Stimulated activated CD4-positive, alpha-beta T cell treated with anti-CD3 and anti-CD28 coated beads, Interleukin-1b, Interleukin-23, amount 100 ng/mL, for 1 hour (primary cell): ENCODE measurements around the gene ZNF319.

Source experiments
- DNase-seq, 2 donors: peaks; one replicate each; pipeline ENCODE4 v3.0.0-alpha.2; 2020; ENCODE audit warnings: low read depth in 2 of 2

Gene ZNF319

GRCh38 chr16:58037365-58038057 is 37.0 kb upstream of the ZNF319 start:
- DNase-seq, result no peak

GRCh38 chr16:58036943-58037342 is 36.5 kb upstream of the ZNF319 start:
- DNase-seq, result no peak

GRCh38 chr16:58035356-58036170 is 35.1 kb upstream of the ZNF319 start:
- no peak for DNase-seq

DNA sequence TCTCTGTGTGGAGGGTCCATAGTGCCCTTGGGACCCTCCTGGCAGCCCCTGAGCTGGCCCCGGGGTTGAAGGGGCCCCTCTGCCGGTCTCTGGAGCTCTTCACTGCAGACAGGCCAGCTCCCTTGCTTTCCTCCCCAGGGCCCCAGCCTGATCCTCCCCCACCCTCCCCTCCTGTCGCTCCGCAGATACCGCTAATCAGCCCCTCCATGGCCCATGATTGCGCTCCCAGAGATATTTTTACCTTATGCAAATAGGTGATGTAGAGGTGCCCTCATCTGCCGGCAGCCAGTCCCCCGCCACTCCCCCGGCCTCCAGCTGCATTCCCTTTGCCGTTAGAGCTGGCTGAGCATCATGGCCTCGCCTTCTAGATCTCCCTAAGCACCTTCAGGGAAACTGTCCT is 34.3 kb upstream of the ZNF319 start:
- DNase-seq, result no peak

GRCh38 chr16:58034128-58034685 is 33.7 kb upstream of the ZNF319 start:
- no peak for DNase-seq

DNA sequence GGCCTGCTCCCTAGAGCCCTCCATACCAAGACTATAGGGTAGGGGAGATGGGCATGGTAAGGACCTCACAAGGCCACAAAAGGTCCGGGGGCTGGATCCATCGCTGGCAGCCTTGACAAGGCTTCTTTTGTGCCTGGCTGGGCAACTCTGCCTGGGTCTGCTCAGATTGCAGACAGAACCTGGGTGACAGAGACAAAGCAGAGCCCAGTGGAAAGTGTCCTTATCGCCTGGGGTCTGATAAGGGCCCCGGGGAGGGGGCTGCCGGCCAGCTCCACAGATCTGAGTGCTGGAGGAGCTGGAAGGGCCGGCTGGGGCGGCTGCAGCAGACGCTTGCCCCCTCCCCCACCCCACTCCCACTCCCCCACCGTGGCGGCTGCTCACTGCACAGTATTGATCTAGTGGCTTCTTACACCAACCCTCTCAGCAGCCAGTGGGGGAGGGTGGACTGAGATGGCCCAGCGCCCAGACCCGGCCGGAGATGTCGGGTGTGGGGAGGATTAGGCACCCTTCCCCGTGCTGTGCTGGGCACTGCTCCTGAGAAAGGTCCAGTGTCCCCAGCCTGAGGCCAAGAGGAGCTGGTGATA is 32.3 kb upstream of the ZNF319 start:
- DNase-seq, result no peak

- no peak for DNase-seq
Measured at GRCh38 chr16:58031016-58031800, 30.7 kb upstream of the ZNF319 start.

- DNase-seq, result no peak
Measured at GRCh38 chr16:58030136-58030840, 29.8 kb upstream of the ZNF319 start.

DNA sequence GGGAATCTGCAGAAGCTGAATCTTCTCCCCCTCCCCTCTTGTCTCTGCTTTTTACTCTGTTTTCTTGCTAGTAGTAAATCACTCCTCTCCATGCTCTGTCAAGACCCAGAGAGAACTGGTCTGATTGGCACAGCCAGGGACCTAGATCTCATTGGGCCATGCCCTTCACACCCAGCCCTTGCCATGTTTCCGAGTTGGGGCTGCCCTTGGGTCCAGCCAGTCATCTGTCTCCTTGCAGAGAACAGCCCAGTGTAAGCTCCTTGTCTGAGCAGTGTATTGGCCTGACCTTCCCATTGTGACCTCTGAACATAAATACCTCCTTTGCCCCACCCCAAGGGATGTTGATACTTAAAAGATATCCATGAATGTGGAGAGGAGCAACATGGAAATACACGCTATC is 28.9 kb upstream of the ZNF319 start:
- no peak for DNase-seq

GRCh38 chr16:58028541-58029070 is 28.1 kb upstream of the ZNF319 start:
- DNase-seq, result no peak

DNA sequence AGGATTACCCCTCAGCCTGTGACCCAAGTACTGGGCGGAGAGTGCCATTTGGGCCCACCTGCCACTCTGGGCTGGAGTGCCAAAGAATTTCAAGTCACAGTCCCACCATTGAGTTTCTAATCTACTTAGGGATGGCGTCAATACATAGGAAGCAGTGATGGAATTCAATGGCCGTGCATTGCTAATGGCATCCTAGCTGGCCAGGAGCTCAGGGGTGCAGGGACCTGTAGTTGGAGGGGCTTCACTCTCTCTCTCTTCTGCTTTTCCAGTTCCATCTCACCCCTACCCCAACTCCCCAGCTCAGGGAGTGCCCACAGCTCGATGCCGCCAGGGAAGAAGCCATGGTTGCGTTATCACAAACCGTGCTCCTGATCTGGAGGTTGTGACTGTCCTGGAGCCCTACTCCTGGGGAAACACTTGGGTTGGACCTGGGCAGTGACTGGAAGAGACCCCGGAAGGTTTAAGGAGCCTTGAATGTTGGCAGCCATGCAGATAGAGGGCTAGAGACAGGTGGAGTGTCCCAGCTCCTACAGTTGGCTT is 27.5 kb upstream of the ZNF319 start:
- DNase-seq, result no peak

DNA sequence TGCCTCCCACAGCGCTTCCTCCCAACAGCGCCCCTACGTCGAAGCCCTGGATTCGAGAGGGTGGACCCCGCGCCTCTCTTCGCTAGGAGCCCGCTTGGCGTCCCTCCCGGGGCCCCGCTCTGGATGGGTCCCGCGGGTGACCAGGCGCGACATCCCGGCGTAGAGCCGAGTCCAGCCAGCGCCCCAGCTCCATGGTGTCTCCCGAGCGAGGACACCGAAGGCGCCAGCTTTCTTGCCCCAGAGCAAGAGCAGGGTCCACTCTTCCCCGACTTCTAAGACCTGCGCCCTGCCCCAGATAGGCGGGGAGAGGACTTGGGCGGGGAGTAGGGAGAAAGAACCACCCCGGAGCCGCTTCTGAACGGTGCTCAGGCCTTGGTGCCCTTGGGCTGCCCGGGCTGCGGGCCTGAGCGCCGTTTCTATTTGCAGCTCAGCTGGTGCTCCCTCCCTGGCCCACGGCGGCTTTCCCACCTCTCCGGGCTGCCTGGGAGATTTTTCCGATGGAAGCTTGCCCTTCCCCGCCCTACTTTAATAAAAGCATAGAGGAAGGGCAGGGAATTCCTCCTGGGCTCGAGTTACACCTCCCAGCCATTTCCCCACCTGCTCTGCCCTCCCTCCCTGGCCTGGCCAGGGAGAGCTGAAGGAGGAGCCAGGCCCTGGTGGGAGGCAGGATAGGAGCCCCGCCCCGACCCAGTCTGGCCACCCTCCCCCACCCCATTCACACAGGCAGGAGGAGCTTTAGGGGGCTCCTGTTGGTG is 26.9 kb upstream of the ZNF319 start:
- no peak for DNase-seq

DNA sequence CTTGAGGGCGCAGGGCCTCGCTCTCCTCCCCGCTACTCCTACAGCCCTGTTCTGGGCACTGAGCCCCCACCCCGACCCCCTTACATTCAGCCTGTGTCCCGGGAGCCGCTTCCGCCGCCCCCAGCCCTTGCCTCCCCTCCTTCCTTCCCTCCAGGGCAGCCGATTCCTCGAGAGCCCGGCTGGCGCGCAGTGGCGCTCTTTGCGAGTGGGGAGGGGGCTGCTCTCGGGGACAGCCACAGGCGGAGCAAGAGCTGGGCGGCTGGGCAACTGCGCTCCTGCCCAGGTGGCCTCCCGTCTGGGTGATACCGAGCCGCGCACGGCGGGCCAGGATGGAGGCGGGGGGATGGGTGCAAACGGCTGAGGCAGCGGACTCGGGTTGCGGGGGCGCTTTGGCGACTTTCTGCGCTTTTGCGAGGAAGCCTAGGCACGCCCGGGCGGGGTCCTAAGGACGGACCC is 26.3 kb upstream of the ZNF319 start:
- DNase-seq, result no peak

DNA sequence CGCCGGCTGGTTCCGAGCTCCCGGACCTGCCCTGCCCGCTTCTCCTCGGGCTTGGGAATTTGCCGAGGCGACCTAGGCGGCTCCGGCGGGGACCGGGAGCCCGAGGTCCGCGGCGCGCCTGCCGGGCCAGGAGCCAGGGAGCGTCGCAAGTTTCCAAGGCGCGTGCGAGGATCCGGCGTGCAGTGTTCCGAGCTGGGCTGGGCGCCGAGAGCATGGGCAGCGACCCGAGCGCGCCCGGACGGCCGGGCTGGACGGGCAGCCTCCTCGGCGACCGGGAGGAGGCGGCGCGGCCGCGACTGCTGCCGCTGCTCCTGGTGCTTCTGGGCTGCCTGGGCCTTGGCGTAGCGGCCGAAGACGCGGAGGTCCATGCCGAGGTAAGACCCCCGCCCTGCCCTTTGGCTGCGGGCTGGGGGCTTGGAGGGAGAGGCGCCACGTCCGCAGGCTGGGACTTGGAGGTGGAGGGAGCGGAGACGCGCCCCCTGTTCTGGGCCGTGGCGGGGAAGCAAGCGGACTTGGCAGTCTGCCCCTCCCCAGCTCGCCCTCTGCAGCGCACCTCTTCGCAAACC is 25.8 kb upstream of the ZNF319 start:
- no peak for DNase-seq

GRCh38 chr16:58025351-58026138 is 25.1 kb upstream of the ZNF319 start, which contains the start of gene MMP15:
Gene MMP15, plus strand, starts transcription at chr16:58025754. Its CDS starts 597 bp downstream, at chr16:58026351.
- peak; percentile 6 to 46 for DNase-seq

- DNase-seq, result no peak
Measured at GRCh38 chr16:58024486-58025350, 24.2 kb upstream of the ZNF319 start.

- no peak for DNase-seq
Measured at GRCh38 chr16:58022601-58023371, 22.3 kb upstream of the ZNF319 start.
